ENCODE data around the gene GAP43. TPM values are rescaled to one million over a fixed set of nuclear protein-coding genes. Genes with fewer than 3 reads are reported as not detected.

The GAP43 gene
- total RNA-seq, 1 experiment from 2014 or later = not detected

DNA sequence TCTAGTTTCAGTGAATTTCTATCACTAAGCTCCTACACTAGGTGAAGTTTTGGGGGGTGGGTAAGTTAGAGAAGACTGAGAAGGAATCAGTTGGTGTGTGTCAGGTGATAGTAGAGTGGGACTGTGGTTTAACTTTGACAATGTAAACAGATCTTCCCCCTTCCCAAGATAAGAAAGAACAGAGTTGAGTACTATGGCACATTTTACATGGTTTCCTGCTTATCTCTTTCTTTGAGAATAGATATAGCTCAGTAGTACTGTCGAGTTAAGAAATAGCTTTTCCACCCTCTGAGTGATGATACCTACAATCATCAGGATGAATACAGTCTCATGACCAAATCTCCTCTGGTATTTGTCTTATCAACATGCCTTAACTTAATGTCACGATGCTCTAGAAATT, 42.8 kb downstream of the GAP43 start:
- no peaks in the 10 kb centered on the region for H3K36me3 ChIP-seq
- DNase-seq = no peak
- no peaks in the 10 kb centered on the region for H3K27me3 ChIP-seq
- no peaks in the 10 kb centered on the region for H3K4me1 ChIP-seq
- no peaks in the 10 kb centered on the region for H3K9me3 ChIP-seq (replicated peaks)
- no peak overlapping the region for H3K4me3 ChIP-seq
- no peak overlapping the region for H3K27ac ChIP-seq

DNA sequence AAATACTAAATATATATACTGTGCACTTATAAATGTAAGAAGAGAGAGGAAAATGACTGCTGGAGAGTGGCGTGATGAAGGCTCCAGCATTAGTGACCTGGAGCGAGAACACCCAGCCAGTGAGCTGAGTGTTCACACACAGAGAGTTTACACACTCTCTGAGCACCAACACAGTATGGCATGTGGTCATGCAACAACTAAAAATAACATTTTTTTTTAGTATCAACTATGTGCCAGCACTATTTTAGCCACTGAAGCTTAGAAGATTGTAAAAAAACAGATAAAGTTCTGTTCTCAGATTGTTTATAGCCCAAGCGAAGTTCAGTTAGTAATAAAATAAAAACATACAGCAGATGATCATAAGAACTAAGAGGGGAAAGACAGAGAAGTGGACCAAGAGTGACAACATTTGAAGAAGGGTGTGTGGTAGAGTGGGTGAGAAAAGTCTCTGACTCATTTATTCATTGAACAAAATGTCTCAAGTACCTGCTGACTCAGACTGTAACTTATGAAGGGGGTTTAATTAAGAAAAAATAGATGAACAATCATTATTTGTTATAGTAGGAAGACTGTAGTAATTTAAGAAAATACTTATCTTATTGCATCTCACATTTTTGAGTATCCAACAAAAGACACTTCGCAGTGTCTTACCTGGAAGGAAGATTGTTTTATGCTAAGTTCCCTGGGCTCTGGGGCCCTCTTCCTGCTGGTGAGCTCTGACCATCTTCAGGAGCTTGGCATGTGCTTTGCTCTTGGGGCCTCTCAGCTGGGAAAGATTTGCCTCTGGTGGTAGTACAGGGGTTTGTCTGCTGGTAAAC, 43.8 kb downstream of the GAP43 start:
- H3K36me3 ChIP-seq = no peaks in the 10 kb centered on the region
- no peaks in the 10 kb centered on the region for H3K27me3 ChIP-seq
- H3K27ac ChIP-seq = no peak overlapping the region
- no peak overlapping the region for H3K4me3 ChIP-seq
- H3K4me1 ChIP-seq = no peaks in the 10 kb centered on the region
- H3K9me3 ChIP-seq (replicated peaks) = no peaks in the 10 kb centered on the region
- DNase-seq = no peak

DNA sequence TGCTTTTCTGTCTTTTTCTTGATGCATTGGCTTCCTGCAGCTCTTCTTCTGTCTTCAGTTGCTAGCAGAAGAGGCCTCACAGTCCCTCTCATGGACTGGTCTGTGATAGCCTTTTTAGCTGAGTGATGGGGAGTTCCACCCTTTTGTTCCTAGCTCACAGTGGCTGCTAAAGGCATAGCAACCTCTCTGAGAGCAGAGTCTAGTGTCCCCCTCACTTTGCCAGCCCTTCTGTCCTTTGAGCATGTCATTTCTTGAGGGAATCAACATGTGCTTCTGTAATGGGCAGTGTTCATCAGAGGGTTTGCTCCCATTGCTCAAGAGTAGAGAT, 44.4 kb downstream of the GAP43 start:
- DNase-seq = no peak
- H3K27ac ChIP-seq = no peak overlapping the region
- H3K36me3 ChIP-seq = no peaks in the 10 kb centered on the region
- H3K27me3 ChIP-seq = no peaks in the 10 kb centered on the region
- no peak overlapping the region for H3K4me3 ChIP-seq
- H3K9me3 ChIP-seq (replicated peaks) = no peaks in the 10 kb centered on the region
- H3K4me1 ChIP-seq = no peaks in the 10 kb centered on the region

DNA sequence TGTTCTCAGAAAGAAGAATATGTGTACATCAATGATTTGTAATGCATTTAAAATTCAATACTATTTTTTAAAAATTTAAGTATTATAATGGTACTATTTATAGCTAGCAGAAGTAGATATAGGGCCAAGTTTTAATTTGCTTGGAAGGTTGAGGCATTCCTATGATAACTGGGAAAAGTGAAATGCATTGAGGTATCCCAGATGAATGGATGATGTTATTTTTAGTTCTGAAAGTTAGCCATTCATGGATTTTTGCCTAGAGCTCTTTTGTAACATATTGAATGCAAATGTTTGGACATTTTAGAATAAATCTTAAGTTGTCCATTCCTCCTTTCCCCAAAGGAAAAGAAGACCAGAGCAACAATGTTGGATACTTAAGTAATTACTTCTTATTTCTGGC, 47.6 kb downstream of the GAP43 start:
- Histone ChIP-seq H3K36me3 (no peaks in the 10 kb centered on the region), H3K4me1 (no peaks in the 10 kb centered on the region), H3K27me3 (no peaks in the 10 kb centered on the region), H3K4me3 (no peak overlapping the region), H3K9me3 (replicated peaks) (no peaks in the 10 kb centered on the region), H3K27ac (no peak overlapping the region)
- DNase-seq = no peak

DNA sequence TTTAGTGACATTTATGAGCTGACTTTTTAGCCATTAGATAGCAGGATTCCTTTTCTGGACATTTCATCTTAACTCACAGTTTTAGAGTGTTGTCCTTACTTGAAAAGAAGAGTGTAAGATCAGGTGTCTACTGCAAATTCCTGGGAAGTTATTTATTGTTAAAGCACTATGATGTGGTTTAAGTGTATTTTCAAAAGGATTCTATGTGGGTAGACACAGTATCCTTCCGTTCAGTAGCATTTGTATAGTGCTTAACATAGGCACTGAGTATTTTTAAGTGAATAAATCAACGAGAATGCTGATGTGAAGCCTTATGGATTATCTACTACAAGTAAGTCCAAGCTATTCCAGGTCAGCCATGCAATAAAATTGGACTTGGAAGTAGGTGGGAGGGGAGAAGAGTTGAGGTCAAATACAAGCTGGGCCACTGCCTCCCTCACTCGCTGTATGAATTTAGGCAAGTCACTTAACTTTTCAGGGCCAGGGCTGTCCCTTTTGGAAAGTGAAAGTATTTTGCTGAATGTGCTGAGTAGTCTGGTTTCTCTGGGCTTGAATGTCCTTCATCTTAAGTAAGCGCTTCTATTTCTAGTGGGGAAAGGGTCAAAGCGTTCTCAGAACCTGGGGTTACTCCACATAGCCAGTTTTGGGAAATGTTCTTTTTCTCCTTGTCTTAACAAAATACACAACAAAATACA, 48.6 kb downstream of the GAP43 start:
- Histone ChIP-seq H3K36me3 (no peaks in the 10 kb centered on the region), H3K4me3 (no peak overlapping the region), H3K9me3 (replicated peaks) (no peaks in the 10 kb centered on the region), H3K27me3 (no peaks in the 10 kb centered on the region), H3K27ac (no peak overlapping the region), H3K4me1 (no peaks in the 10 kb centered on the region)
- no peak for DNase-seq

DNA sequence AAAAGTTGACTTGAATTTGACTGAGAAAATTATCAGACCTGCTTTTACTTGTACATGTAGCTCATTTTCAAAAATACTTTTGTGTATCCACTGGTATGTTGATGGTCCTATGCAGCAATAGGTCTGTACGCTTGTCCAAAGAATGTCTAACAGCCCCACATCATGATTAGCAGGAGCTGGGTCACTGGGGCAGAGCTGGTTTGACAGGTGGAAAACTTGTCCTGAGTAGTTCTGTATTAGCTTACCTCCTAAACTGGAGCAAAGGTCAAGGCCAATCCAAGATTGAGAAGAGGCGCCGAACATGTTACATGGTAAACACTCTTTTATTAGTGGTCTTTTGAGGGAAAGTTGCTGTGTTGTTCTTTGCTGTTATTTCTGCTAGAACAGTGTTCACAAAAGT, 50.6 kb downstream of the GAP43 start:
- H3K4me3 ChIP-seq = no peak overlapping the region
- no peaks in the 10 kb centered on the region for H3K9me3 ChIP-seq (replicated peaks)
- H3K36me3 ChIP-seq = no peaks in the 10 kb centered on the region
- no peaks in the 10 kb centered on the region for H3K27me3 ChIP-seq
- H3K27ac ChIP-seq = no peak overlapping the region
- DNase-seq = no peak
- H3K4me1 ChIP-seq = no peaks in the 10 kb centered on the region

DNA sequence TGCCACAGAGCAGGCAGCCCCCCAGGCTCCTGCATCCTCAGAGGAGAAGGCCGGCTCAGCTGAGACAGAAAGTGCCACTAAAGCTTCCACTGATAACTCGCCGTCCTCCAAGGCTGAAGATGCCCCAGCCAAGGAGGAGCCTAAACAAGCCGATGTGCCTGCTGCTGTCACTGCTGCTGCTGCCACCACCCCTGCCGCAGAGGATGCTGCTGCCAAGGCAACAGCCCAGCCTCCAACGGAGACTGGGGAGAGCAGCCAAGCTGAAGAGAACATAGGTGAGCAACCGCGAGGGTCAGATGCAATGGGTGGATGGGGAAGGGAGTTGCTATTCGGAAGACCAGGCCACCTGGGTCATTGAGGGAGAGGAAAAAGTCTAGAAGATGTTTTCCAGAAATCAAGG, 53.0 kb downstream of the GAP43 start:
- H3K36me3 ChIP-seq = no peaks in the 10 kb centered on the region
- no peak for DNase-seq
- no peaks in the 10 kb centered on the region for H3K27me3 ChIP-seq
- H3K9me3 ChIP-seq (replicated peaks) = no peaks in the 10 kb centered on the region
- no peaks in the 10 kb centered on the region for H3K4me1 ChIP-seq
- H3K27ac ChIP-seq = no peak overlapping the region
- H3K4me3 ChIP-seq = no peak overlapping the region

DNA sequence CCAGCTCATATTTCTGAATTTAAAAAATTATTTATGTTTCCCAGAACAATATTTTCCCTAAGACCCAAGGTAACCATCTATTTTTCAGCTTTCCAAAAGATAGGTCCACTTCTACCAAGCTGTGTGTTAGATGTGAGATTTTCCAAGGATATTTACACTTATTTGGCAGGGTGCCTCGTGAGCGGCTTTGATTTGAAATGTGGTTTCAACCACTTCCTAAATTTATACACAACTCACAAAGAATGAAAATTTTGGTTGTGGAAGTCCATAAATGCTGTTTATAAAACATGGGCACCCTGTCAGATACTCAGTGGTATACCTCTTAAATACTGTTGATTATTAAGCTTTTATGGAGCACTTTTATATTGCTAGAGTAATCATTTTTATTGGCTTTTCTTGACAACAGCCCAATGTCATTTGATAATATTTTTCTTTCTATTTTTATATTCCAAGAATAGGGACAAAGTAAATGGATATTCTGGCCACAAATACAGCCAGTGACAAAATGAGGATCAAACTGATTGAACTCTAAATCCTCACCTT, 57.6 kb downstream of the GAP43 start:
- no peak for DNase-seq
- Histone ChIP-seq H3K27me3 (no peaks in the 10 kb centered on the region), H3K27ac (no peak overlapping the region), H3K36me3 (no peaks in the 10 kb centered on the region), H3K9me3 (replicated peaks) (no peaks in the 10 kb centered on the region), H3K4me1 (no peaks in the 10 kb centered on the region), H3K4me3 (no peak overlapping the region)

DNA sequence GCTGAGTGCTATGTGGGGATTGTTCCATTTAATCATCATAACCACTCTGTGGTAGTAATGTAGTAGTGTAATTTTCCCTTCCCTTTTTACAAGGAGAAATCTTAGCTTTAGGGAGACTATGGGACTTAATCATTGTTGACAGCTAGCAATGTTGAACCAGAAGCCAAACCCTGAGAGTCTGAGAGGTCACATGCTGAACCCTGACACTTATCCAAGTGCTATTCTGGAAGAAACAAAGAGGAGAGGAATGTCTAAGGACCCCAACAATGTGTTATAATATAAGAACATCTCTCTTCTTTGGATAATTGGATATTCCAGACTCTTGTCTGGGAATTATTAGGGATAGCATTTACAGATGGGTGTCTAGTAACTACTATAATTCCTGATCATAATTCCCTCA, 58.4 kb downstream of the GAP43 start:
- Histone ChIP-seq H3K9me3 (replicated peaks) (no peaks in the 10 kb centered on the region), H3K36me3 (no peaks in the 10 kb centered on the region), H3K4me1 (no peaks in the 10 kb centered on the region), H3K27ac (no peak overlapping the region), H3K27me3 (no peaks in the 10 kb centered on the region), H3K4me3 (no peak overlapping the region)
- DNase-seq = no peak

DNA sequence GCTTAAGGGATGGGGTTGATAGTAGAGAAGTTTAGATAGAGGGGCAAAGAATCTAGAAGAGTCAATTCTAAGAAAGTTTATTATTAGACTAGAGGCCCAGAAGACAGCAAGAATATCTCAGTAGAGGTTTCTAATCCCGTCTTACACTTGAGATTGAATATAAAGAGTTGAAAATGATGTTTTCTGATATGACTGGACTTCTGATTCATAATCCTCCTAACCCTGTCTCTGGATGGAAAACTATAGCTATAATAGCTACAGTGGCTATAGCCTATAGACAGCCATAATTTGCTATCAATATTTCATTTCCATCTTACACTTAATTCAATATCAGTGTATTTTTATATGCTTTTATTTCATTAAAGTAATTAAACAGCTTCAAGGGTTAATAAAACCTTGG, 60.0 kb downstream of the GAP43 start:
- H3K36me3 ChIP-seq = no peaks in the 10 kb centered on the region
- H3K4me3 ChIP-seq = no peak overlapping the region
- H3K27me3 ChIP-seq = no peaks in the 10 kb centered on the region
- no peaks in the 10 kb centered on the region for H3K9me3 ChIP-seq (replicated peaks)
- H3K27ac ChIP-seq = no peak overlapping the region
- H3K4me1 ChIP-seq = no peaks in the 10 kb centered on the region
- DNase-seq = no peak

DNA sequence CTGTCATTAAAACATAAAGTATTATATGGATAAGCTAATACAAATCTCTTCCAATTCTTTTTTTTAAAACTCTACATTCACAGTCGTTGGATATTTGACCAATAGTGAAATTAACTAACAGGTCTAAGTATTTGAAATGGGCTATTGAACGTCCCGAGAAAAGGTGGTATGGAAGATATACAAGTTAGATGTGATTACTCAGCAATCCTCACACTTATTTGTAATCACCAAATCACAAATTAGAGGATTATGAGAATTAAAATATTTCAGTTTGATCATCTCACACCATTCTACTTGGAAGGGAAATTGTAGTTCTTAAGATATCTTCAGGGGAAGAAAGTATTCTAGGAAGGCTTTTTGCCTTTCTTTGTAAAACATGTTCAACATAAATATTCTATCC, 60.5 kb downstream of the GAP43 start:
- H3K36me3 ChIP-seq = no peaks in the 10 kb centered on the region
- no peak for DNase-seq
- H3K27me3 ChIP-seq = no peaks in the 10 kb centered on the region
- H3K4me3 ChIP-seq = no peak overlapping the region
- no peaks in the 10 kb centered on the region for H3K4me1 ChIP-seq
- H3K27ac ChIP-seq = no peak overlapping the region
- H3K9me3 ChIP-seq (replicated peaks) = no peaks in the 10 kb centered on the region

DNA sequence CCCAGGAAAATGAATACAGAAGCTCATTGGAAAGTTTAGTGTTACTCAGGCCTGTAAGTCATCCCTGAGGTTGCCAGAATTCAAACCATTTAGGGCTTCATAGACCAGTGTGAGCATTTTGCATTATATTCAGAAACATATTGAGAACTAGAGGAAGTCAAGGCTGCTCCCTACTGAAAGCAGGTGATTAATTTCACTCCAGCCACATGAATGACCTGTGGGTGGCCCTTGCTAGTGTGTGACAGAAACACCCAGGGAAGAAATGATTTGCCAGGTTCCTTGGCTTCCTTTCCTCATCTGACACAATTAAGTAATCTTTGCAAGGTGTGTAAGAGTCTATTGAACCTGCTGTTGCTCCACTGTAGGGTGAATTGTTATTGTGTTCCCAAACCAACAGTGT, 61.8 kb downstream of the GAP43 start:
- no peak for DNase-seq
- Histone ChIP-seq H3K27me3 (no peaks in the 10 kb centered on the region), H3K36me3 (no peaks in the 10 kb centered on the region), H3K4me1 (no peaks in the 10 kb centered on the region), H3K9me3 (replicated peaks) (no peaks in the 10 kb centered on the region), H3K27ac (no peak overlapping the region), H3K4me3 (no peak overlapping the region)

DNA sequence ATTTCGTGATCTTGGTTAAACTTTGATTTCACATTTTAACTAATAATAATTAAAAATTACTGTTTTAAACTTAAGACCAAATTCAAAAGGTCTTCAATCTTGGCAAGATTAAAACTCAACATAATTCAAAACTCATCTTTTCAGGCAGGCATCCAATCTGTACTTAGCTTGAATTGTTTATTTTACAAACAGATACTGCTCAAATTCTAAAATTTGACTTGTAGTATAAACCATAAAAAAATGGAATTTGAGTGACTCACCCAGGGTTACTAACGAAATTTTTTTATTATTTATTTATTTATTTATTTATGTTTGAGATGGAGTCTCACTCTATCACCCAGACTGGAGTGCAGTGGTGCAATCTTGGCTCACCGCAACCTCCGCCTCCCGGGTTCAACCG, 64.4 kb downstream of the GAP43 start:
- H3K4me1 ChIP-seq = no peaks in the 10 kb centered on the region
- DNase-seq = no peak
- no peaks in the 10 kb centered on the region for H3K9me3 ChIP-seq (replicated peaks)
- no peaks in the 10 kb centered on the region for H3K27me3 ChIP-seq
- H3K27ac ChIP-seq = no peak overlapping the region
- no peaks in the 10 kb centered on the region for H3K36me3 ChIP-seq
- no peak overlapping the region for H3K4me3 ChIP-seq

DNA sequence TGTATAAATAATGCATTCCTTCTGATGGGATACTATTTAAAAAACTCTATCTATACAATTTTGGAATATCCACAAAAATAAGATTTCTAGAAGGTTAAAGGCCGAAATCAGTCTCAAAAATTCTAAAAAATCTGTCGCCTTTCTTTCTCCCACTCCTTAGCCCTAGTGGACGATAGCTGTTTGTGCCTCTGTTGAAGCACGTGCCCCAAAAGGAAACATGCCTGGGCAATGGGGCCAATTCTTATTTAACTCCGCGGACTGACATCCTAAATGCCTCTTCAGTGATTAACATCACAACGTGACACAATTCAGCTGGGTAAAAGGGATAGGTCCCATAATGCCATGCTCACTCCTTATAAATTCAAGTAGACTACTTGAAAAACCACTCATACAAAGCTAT, 65.1 kb downstream of the GAP43 start:
- no peak overlapping the region for H3K27ac ChIP-seq
- no peaks in the 10 kb centered on the region for H3K9me3 ChIP-seq (replicated peaks)
- no peaks in the 10 kb centered on the region for H3K27me3 ChIP-seq
- no peak overlapping the region for H3K4me3 ChIP-seq
- no peaks in the 10 kb centered on the region for H3K36me3 ChIP-seq
- no peaks in the 10 kb centered on the region for H3K4me1 ChIP-seq
- DNase-seq = no peak

DNA sequence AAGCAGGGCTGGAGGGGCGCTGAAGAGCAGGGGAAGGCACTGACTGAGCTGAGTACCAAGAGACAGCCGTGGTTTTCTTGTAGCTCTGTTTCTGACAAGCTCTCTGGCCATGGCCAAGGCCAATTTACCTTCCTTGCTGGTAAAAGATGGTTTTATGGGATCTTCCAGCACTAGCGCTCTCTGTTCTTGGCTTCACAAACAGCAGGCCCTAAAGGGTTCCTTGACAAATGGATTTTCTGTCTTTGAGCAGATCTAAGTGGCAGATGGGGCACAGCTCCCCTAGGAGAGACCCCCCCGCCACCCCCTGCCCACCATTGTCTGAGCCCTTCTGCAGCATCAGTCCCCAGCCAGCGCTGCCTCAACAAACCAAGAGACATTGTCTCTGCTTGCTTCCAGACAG, 66.6 kb downstream of the GAP43 start:
- H3K4me3 ChIP-seq = no peak overlapping the region
- DNase-seq = no peak
- H3K27me3 ChIP-seq = no peaks in the 10 kb centered on the region
- no peaks in the 10 kb centered on the region for H3K4me1 ChIP-seq
- H3K27ac ChIP-seq = no peak overlapping the region
- H3K9me3 ChIP-seq (replicated peaks) = no peaks in the 10 kb centered on the region
- no peaks in the 10 kb centered on the region for H3K36me3 ChIP-seq

DNA sequence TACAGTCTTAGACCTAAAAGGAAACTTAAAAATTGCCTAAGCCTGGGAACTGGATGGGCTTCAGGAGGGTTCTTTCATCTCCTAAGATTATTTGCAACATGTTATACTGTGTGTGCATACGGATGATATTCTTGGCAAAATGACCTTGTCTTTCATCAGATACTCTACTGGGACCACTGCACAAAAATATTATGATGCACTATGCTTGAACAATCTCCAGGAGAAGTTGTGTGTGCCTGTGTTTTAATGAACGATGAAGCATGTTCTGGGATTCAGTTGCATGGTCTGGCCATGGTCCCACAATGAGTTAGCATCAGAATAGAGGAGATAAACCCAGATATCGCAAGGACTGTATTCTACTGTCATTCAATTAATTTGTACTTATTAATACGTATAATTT, 68.7 kb downstream of the GAP43 start:
- Histone ChIP-seq H3K4me3 (no peak overlapping the region), H3K36me3 (no peaks in the 10 kb centered on the region), H3K27me3 (no peaks in the 10 kb centered on the region), H3K27ac (no peak overlapping the region), H3K9me3 (replicated peaks) (no peaks in the 10 kb centered on the region), H3K4me1 (no peaks in the 10 kb centered on the region)
- DNase-seq = no peak

Measured in SJCRH30 (cell line).